Trophoblast cell (in vitro differentiated cells and primary cell): ENCODE results near the gene CFD.
"Not testable (repeated sequence)": the region's sequence is repeated elsewhere in the genome, so short reads cannot be mapped to it uniquely, and the experiment has no call there.

Source experiments
- DNase-seq, 2 donors: peaks; one replicate each; pipeline ENCODE4 v3.0.0-alpha.2; 2016
- H2AFZ ChIP-seq: 2 replicates; pipeline ENCODE4 v1.6.1; 2013; ENCODE audit warnings: low read length, moderate library complexity, mild to moderate bottlenecking; ENCODE audit not compliant: insufficient read depth, poor library complexity
- H2AK5ac ChIP-seq: 2 replicates; pipeline ENCODE4 v1.6.1; 2013; ENCODE audit warnings: mild to moderate bottlenecking, low read length
- H2BK120ac ChIP-seq: 2 replicates; pipeline ENCODE4 v1.6.1; 2013; ENCODE audit warnings: low read length, mild to moderate bottlenecking, moderate library complexity; ENCODE audit not compliant: insufficient read depth, poor library complexity
- H2BK12ac ChIP-seq: 2 replicates; pipeline ENCODE4 v1.6.1; 2013; ENCODE audit warnings: mild to moderate bottlenecking, low read length, moderate library complexity
- H2BK5ac ChIP-seq: 2 replicates; pipeline ENCODE4 v1.6.1; 2013; ENCODE audit warnings: low read length, low read depth, moderate library complexity, mild to moderate bottlenecking; ENCODE audit not compliant: poor library complexity
- H3K14ac ChIP-seq: 2 replicates; pipeline ENCODE4 v1.6.1; 2013; ENCODE audit warnings: mild to moderate bottlenecking, low read length
- H3K18ac ChIP-seq: 2 replicates; pipeline ENCODE4 v1.6.1; 2013; ENCODE audit warnings: mild to moderate bottlenecking, low read length
- H3K23ac ChIP-seq: 2 replicates; pipeline ENCODE4 v1.6.1; 2013; ENCODE audit warnings: low read length
- H3K27ac ChIP-seq: 2 replicates; pipeline ENCODE4 v1.5.1; 2013; ENCODE audit warnings: low read depth, mild to moderate bottlenecking, inconsistent platforms, low read length, moderate library complexity
- H3K27me3 ChIP-seq: 2 replicates; pipeline ENCODE4 v1.6.1; 2013; ENCODE audit warnings: inconsistent platforms, mild to moderate bottlenecking, low read length, moderate library complexity; ENCODE audit not compliant: insufficient read depth
- H3K36me3 ChIP-seq, 2 experiments: 1 replicate in 1 of 2; 2 replicates in 1 of 2; pipeline ENCODE4 v1.6.1; 2013; ENCODE audit warnings: low read length in 2 of 2, mild to moderate bottlenecking in 2 of 2, moderate library complexity in 1 of 2; ENCODE audit not compliant: insufficient read depth in 2 of 2, control insufficient read depth in 1 of 2
- H3K4ac ChIP-seq: 2 replicates; pipeline ENCODE4 v1.6.1; 2013; ENCODE audit warnings: low read depth, mild to moderate bottlenecking, low read length, moderate library complexity
- H3K4me1 ChIP-seq, 2 experiments: 1 replicate in 1 of 2; 2 replicates in 1 of 2; pipeline ENCODE4 v1.6.1; 2013; ENCODE audit warnings: low read length in 2 of 2, mild to moderate bottlenecking in 2 of 2, moderate library complexity in 1 of 2; ENCODE audit not compliant: insufficient read depth in 2 of 2, control insufficient read depth in 1 of 2
- H3K4me2 ChIP-seq: 2 replicates; pipeline ENCODE4 v1.6.1; 2013; ENCODE audit warnings: inconsistent platforms, mild to moderate bottlenecking, low read length, moderate library complexity
- H3K4me3 ChIP-seq: 2 replicates; pipeline ENCODE4 v1.5.1; 2013; ENCODE audit warnings: mild to moderate bottlenecking, low read depth, low read length, inconsistent platforms
- H3K79me1 ChIP-seq: one replicate; pipeline ENCODE4 v1.6.1; 2013; ENCODE audit warnings: low read length
- H3K79me2 ChIP-seq: 2 replicates; pipeline ENCODE4 v1.6.1; 2013; ENCODE audit warnings: low read length, mild to moderate bottlenecking; ENCODE audit not compliant: control insufficient read depth, insufficient read depth, poor library complexity
- H3K9ac ChIP-seq: 2 replicates; pipeline ENCODE4 v1.6.1; 2013; ENCODE audit warnings: mild to moderate bottlenecking, low read length
- H3K9me3 ChIP-seq: 2 replicates; pipeline ENCODE4 v1.6.1; 2013; ENCODE audit warnings: low read depth, mild to moderate bottlenecking, control low read depth, inconsistent platforms, low read length; ENCODE audit not compliant: insufficient read depth
- H4K12ac ChIP-seq: 2 replicates; pipeline ENCODE4 v1.6.1; 2013; ENCODE audit warnings: low read depth, mild to moderate bottlenecking, low read length, moderate library complexity
- H4K8ac ChIP-seq: 2 replicates; pipeline ENCODE4 v1.6.1; 2013; ENCODE audit warnings: low read depth, mild to moderate bottlenecking, low read length, moderate library complexity
- H4K91ac ChIP-seq: one replicate; pipeline ENCODE4 v1.6.1; 2013; ENCODE audit warnings: low read depth, mild to moderate bottlenecking, low read length, moderate library complexity
- whole genome bisulfite sequencing: extraction: QIAGEN DNeasy Blood & Tissue Kit; methylation state at CpG from one replicate; pipeline ENCODE4 v1.1.7; 2013; ENCODE audit warnings: missing lambda C conversion rate; ENCODE audit not compliant: insufficient read length, insufficient coverage; ENCODE audit errors: extremely low coverage; 5-methylcytosine and 5-hydroxymethylcytosine counted together

Gene CFD

DNA sequence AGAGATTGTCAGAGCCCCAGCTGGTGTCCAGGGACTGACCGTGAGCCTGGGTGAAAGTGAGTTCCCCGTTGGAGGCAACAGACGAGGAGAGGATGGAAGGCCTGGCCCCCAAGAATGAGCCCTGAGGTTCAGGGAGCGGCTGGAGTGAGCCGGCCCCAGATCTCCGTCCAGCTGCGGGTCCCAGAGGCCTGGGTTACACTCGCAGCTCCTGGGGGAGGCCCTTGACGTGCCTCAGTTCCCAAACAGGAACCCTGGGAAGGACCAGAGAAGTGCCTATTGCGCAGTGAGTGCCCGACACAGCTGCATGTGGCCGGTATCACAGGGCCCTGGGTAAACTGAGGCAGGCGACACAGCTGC is 8.5 kb upstream of the CFD start:
- Histone ChIP-seq H3K9ac (no peak overlapping the region), H3K4me3 (no peak overlapping the region), H3K27me3 (no peaks in the 10 kb centered on the region), H4K8ac (no peak overlapping the region), H3K4ac (no peak overlapping the region), H2BK12ac (no peak overlapping the region), H2AFZ (no peak overlapping the region), H3K79me1 (no peaks in the 10 kb centered on the region), H3K79me2 (no peaks in the 10 kb centered on the region), H2AK5ac (no peak overlapping the region), H3K14ac (no peak overlapping the region), H4K91ac (no peak overlapping the region), H4K12ac (no peak overlapping the region), H2BK120ac (no peak overlapping the region), H3K9me3 (no peaks in the 10 kb centered on the region), H3K36me3 (no peaks in the 10 kb centered on the region), H3K18ac (no peak overlapping the region), H3K23ac (no peak overlapping the region), H3K4me1 (peaks cover 0 to 5% of the 10 kb centered on the region in 2 experiments), H2BK5ac (no peak overlapping the region), H3K4me2 (no peak overlapping the region), H3K27ac (no peak overlapping the region)
- WGBS: no CpG with 5 or more reads among the region's 13 CpGs
- DNase-seq: no peak

DNA sequence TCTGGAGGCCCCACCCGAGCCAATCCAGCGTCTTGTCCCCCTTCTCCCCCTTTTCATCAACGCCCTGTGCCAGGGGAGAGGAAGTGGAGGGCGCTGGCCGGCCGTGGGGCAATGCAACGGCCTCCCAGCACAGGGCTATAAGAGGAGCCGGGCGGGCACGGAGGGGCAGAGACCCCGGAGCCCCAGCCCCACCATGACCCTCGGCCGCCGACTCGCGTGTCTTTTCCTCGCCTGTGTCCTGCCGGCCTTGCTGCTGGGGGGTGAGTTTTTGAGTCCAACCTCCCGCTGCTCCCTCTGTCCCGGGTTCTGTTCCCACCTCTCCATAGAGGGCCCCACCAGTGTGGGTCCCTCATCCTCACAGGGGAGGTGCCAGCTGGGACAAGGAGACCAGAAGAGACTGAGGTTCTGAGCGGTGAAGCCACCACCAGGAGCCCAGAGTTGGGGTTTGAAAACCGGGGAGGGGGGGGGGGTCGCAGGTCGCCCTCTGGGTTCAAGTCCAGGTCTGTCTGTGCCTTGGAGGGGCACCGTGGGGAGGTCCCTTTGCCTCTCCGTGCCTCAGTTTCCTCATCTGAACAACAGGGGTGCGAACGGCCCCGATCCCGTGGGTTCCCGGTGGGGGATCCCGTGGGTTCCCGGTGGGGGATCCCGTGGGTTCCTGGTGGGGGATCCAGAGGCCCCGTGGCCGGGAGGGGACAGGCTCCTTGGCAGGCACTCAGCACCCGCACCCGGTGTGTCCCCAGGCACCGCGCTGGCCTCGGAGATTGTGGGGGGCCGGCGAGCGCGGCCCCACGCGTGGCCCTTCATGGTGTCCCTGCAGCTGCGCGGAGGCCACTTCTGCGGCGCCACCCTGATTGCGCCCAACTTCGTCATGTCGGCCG is 7.1 kb upstream of the CFD start, which contains the start of gene ELANE:
Gene ELANE (plus strand): TSS at position 168 of the 878 bp plus-strand sequence. CDS start 26 bp downstream, at position 194.
- Histone ChIP-seq H3K18ac (no peak within 1 kb of the TSS), H3K14ac (no peak within 1 kb of the TSS), H3K23ac (no peak within 1 kb of the TSS), H3K4ac (no peak within 1 kb of the TSS), H4K91ac (no peak within 1 kb of the TSS), H3K4me2 (no peak within 1 kb of the TSS), H3K4me3 (no peak within 1 kb of the TSS), H3K9ac (no peak within 1 kb of the TSS), H4K12ac (no peak within 1 kb of the TSS), H3K27me3 (no peaks in the 10 kb centered on the region), H2AK5ac (no peak within 1 kb of the TSS), H4K8ac (no peak within 1 kb of the TSS), H3K79me2 (no peaks in the 10 kb centered on the region), H2BK120ac (no peak within 1 kb of the TSS), H3K36me3 (no peaks in the 10 kb centered on the region), H3K79me1 (no peaks in the 10 kb centered on the region), H2BK5ac (no peak within 1 kb of the TSS), H2BK12ac (no peak within 1 kb of the TSS), H2AFZ (no peak within 1 kb of the TSS), H3K27ac (no peak within 1 kb of the TSS), H3K9me3 (no peaks in the 10 kb centered on the region), H3K4me1 (peaks cover 0 to 5% of the 10 kb centered on the region in 2 experiments)
- WGBS: no CpG with 5 or more reads among the region's 55 CpGs
- no peak for DNase-seq

DNA sequence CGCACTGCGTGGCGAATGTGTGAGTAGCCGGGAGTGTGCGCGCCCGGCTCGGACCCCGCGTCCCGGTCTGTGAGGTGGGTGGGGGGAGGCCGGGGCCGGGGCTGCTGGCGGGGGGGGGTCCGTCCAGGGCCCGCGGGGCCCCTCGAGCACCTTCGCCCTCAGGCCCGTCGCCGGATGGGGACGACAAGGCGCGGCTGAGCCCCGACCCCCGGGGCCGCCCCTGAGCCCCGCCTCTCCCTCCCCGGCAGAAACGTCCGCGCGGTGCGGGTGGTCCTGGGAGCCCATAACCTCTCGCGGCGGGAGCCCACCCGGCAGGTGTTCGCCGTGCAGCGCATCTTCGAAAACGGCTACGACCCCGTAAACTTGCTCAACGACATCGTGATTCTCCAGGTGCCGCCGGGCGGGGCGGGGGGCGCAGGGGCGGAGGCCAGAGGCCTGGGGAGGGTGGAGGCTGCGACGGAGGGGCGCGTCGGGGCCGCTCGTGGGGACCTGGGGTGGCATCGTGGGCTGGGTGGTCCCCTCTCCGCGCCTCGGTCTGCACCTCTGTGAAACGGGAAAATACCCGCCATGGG is 6.4 kb upstream of the CFD start:
- H2AK5ac ChIP-seq: no peak overlapping the region
- no peak for DNase-seq
- no peaks in the 10 kb centered on the region for H3K79me2 ChIP-seq
- H3K14ac ChIP-seq: no peak overlapping the region
- no peak overlapping the region for H4K91ac ChIP-seq
- H3K23ac ChIP-seq: no peak overlapping the region
- H3K36me3 ChIP-seq: no peaks in the 10 kb centered on the region
- no peak overlapping the region for H2BK5ac ChIP-seq
- WGBS: no CpG with 5 or more reads among the region's 67 CpGs
- H4K8ac ChIP-seq: no peak overlapping the region
- no peak overlapping the region for H3K4ac ChIP-seq
- H3K4me1 ChIP-seq: peaks cover 0 to 5% of the 10 kb centered on the region in 2 experiments
- no peaks in the 10 kb centered on the region for H3K9me3 ChIP-seq
- no peak overlapping the region for H3K9ac ChIP-seq
- no peak overlapping the region for H2AFZ ChIP-seq
- no peaks in the 10 kb centered on the region for H3K79me1 ChIP-seq
- no peak overlapping the region for H2BK120ac ChIP-seq
- no peak overlapping the region for H4K12ac ChIP-seq
- H3K27ac ChIP-seq: no peak overlapping the region
- H3K4me3 ChIP-seq: no peak overlapping the region
- no peaks in the 10 kb centered on the region for H3K27me3 ChIP-seq
- no peak overlapping the region for H3K4me2 ChIP-seq
- H3K18ac ChIP-seq: no peak overlapping the region
- H2BK12ac ChIP-seq: no peak overlapping the region

DNA sequence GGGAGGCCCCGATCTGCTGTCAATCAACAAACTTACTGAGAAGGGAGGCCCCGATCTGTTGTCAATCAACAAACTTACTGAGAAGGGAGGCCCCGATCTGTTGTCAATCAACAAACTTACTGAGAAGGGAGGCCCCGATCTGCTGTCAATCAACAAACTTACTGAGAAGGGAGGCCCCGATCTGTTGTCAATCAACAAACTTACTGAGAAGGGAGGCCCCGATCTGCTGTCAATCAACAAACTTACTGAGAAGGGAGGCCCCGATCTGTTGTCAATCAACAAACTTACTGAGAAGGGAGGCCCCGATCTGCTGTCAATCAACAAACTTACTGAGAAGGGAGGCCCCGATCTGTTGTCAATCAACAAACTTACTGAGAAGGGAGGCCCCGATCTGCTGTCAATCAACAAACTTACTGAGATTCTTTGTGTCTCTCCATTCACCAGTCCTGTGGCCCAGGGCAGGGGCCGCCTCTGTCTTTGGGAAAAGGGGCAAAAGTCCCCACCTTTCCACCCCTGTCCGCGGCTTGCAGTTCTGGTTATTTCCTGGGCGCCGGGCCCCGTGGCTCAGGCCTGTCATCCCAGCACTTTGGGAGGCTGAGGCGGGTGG is 5.7 kb upstream of the CFD start:
- H2AK5ac ChIP-seq, H3K79me2 ChIP-seq, H3K9ac ChIP-seq, H2BK5ac ChIP-seq, DNase-seq, H4K12ac ChIP-seq, H3K27ac ChIP-seq, H2BK120ac ChIP-seq, H4K8ac ChIP-seq, H3K79me1 ChIP-seq, H3K18ac ChIP-seq, H3K4me3 ChIP-seq, H2AFZ ChIP-seq, H2BK12ac ChIP-seq, H3K27me3 ChIP-seq, H3K9me3 ChIP-seq, H3K4ac ChIP-seq, H3K36me3 ChIP-seq, H3K4me1 ChIP-seq, H4K91ac ChIP-seq, H3K14ac ChIP-seq, H3K4me2 ChIP-seq, H3K23ac ChIP-seq: not testable (repeated sequence)
- WGBS: no CpG with 5 or more reads among the region's 17 CpGs
